Measurements from ENCODE around the gene MTFMT. TPM values are rescaled to one million over a fixed set of nuclear protein-coding genes. Genes with fewer than 3 reads are reported as not detected.

Gene MTFMT
- total RNA-seq, 1 experiment from 2014 or later: 30.4 TPM

GRCh38 chr15:65034719-65035118, 5.3 kb upstream of the MTFMT start:
- H2AFZ ChIP-seq (ENCODE audit: low read depth, low read length, poor library complexity, severe bottlenecking): no peak overlapping the region
- H3K9ac ChIP-seq (ENCODE audit: low read length): no peak overlapping the region
- no TSS peak for BruUV-seq (replicated peaks)
- DNase-seq (ENCODE audit: low read depth, low spot score) (no peak), ATAC-seq (no peak)
- RAD21 ChIA-PET (ENCODE audit: low non-redundant PET in 1 of 2, low total read pairs in 2 of 2, uncharacterized antibody in 2 of 2, unreplicated experiment in 2 of 2): interaction anchor here in 1 of 2 experiments (1.2 kb wide), 1 partner anchor 67 kb away, joined by 4 read pairs; no protein-coding TSS in a partner anchor
- H3K9me3 ChIP-seq (ENCODE audit: control insufficient read depth in 1 of 2, insufficient read depth in 1 of 2, low read depth in 1 of 2, low read length in 2 of 2): no peaks in the 10 kb centered on the region
- H3K79me2 ChIP-seq (ENCODE audit: insufficient read depth, low read length): no peaks in the 10 kb centered on the region
- POLR2A ChIA-PET: interaction anchor here (0.7 to 2.4 kb wide), 2 partner anchors 15 to 270 kb away, joined by 4 to 9 read pairs; partner anchors contain the start of gene RNU5B-1
- H3K4me3 ChIP-seq (replicated peaks in 1 of 2; ENCODE audit: low read depth in 1 of 2, low read length in 2 of 2): no peak overlapping the region
- intact Hi-C loops (cut with micrococcal nuclease): loop anchor here (5.0 kb wide), 1 partner anchor 153 kb away; the partner anchor contains the start of gene CLPX
- H3K4me2 ChIP-seq (ENCODE audit: low read length): no peak overlapping the region
- no peaks in the 10 kb centered on the region for H4K20me1 ChIP-seq (ENCODE audit: insufficient read depth)
- no peaks in the 10 kb centered on the region for H3K36me3 ChIP-seq (ENCODE audit: control insufficient read depth in 1 of 2, insufficient read depth in 2 of 2, low read length in 2 of 2)
- CTCF ChIA-PET: interaction anchor here (1.7 to 1.8 kb wide), 2 partner anchors 151 to 263 kb away, joined by 4 to 7 read pairs; partner anchors contain the start of gene CLPX
- TF ChIP-seq TCF7L2 (IDR thresholded peaks at IDR 0.05; ENCODE audit: borderline replicate concordance, extremely low read depth, insufficient read depth, insufficient read length): no peak
- no peak for TF ChIP-seq ZNF274 (IDR thresholded peaks at IDR 0.05; ENCODE audit: low read depth, low read length)
- TF ChIP-seq FOSL1 (IDR thresholded peaks at IDR 0.05; ENCODE audit: low read depth): no peak
- TF ChIP-seq SRF (IDR thresholded peaks at IDR 0.05; ENCODE audit: low read depth): no peak
- TF ChIP-seq JUND (IDR thresholded peaks at IDR 0.05): no peak
- TF ChIP-seq POLR2AphosphoS5 (IDR thresholded peaks at IDR 0.05; ENCODE audit: low read depth, low read length): no peak
- no peak for TF ChIP-seq SIN3A (IDR thresholded peaks at IDR 0.05; ENCODE audit: low read depth)
- no peak for TF ChIP-seq SP1 (IDR thresholded peaks at IDR 0.05; ENCODE audit: low read depth)
- TF ChIP-seq RAD21 (IDR thresholded peaks at IDR 0.05; ENCODE audit: low read depth): no peak
- TF ChIP-seq CBX3 (IDR thresholded peaks at IDR 0.05; ENCODE audit: low read depth): no peak
- TF ChIP-seq EZH2phosphoT487 (IDR thresholded peaks at IDR 0.05; ENCODE audit: borderline replicate concordance): no peak
- H3K9me2 ChIP-seq (ENCODE audit: insufficient read depth): no peaks in the 10 kb centered on the region
- peaks cover 0 to 19% of the 10 kb centered on the region in 2 experiments; a peak in 3 of 4 replicates for H3K4me1 ChIP-seq (ENCODE audit: control insufficient read depth in 1 of 2, insufficient read depth in 2 of 2, low read length in 2 of 2)
- H3K27ac ChIP-seq (ENCODE audit: low read depth, low read length): no peak overlapping the region
- H3K27me3 ChIP-seq (ENCODE audit: insufficient read depth, low read length): no peaks in the 10 kb centered on the region

Measured in HCT116 (cell line).